ENCODE measurements around the gene MDN1. TPM values are rescaled to one million over a fixed set of nuclear protein-coding genes. Genes with fewer than 3 reads are reported as not detected.

Gene MDN1
- total RNA-seq, 4 donors from 2014 or later: 23.3 to 41.3 (median 24.5) TPM

GRCh38 chr6:89853068-89853467 lies 33.5 kb upstream of the MDN1 start:
- TF ChIP-seq, protein P1, sequence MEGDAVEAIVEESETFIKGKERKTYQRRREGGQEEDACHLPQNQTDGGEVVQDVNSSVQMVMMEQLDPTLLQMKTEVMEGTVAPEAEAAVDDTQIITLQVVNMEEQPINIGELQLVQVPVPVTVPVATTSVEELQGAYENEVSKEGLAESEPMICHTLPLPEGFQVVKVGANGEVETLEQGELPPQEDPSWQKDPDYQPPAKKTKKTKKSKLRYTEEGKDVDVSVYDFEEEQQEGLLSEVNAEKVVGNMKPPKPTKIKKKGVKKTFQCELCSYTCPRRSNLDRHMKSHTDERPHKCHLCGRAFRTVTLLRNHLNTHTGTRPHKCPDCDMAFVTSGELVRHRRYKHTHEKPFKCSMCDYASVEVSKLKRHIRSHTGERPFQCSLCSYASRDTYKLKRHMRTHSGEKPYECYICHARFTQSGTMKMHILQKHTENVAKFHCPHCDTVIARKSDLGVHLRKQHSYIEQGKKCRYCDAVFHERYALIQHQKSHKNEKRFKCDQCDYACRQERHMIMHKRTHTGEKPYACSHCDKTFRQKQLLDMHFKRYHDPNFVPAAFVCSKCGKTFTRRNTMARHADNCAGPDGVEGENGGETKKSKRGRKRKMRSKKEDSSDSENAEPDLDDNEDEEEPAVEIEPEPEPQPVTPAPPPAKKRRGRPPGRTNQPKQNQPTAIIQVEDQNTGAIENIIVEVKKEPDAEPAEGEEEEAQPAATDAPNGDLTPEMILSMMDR (IDR thresholded peaks at IDR 0.05; ENCODE audit: low read depth): no peak

DNA sequence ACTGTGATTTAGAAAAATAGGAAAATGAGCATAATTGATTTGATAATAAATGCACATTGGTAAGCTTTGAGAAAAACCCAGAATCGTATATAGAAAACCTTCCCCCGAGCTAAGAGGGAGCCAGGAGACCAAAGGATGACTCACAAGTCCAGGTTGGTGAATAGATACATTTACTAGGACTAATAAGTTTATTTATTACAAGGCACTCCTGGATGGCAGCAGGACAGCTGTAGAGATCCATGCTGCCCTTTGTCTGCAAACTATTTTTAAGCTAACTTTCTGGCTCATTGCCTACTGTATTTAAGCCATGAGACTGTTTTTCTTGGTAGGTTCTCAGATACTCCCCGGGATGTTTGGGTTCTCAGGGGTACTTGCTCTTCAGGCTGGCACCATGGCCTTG lies 23.5 kb upstream of the MDN1 start:
- TF ChIP-seq, protein P1 (IDR thresholded peaks at IDR 0.05; ENCODE audit: low read depth): no peak

DNA sequence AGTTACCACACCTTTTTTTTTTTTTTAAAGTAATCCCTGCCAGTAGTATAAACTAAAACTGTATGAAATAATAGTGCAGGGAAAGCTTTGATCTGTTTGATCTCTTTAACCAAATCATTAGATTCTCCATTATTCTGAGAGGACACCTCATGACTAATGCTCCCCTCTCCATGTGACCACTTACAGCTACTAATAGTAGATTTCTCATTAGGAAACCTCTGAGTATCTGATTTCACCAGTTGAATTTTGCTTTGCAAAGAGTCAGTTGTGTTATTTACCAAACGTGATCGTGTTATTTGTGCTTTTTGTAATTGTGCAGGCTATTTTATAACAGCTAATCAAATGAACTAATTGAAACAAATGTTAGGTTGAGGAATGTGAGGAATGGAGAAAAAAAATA lies 22.6 kb upstream of the MDN1 start:
- TF ChIP-seq, protein P1 (IDR thresholded peaks at IDR 0.05; ENCODE audit: low read depth): no peak

GRCh38 chr6:89840538-89840937 lies 20.9 kb upstream of the MDN1 start:
- TF ChIP-seq, protein P1 (IDR thresholded peaks at IDR 0.05; ENCODE audit: low read depth): no peak

DNA sequence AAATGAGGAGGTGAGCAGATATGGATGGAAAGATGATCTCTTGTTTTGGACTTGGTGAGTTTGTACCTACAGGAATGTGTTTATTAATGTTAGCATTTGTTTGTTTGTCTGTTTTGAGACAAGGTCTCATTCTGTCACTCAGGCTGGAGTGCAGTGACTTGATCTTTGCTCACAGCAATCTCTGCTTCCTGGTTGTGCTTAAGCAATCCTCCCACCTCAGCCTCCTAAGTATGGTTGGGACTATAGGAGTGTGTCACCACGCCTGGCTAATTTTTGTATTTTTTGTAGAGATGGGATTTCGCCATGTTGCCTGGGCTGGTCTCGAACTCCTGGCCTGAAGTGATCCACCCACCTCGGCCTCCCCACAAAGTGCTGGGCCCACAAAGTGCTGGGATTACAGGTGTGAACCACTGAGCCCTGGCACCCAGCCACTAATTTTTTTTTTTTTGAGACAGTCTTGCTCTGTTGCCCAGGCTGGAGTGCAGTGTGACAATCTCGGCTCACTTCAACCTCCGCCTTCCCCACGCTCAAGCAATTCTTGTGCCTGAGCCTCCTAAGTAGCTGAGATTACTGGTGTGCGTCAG lies 17.1 kb upstream of the MDN1 start:
- TF ChIP-seq, protein P1 (IDR thresholded peaks at IDR 0.05; ENCODE audit: low read depth): no peak

DNA sequence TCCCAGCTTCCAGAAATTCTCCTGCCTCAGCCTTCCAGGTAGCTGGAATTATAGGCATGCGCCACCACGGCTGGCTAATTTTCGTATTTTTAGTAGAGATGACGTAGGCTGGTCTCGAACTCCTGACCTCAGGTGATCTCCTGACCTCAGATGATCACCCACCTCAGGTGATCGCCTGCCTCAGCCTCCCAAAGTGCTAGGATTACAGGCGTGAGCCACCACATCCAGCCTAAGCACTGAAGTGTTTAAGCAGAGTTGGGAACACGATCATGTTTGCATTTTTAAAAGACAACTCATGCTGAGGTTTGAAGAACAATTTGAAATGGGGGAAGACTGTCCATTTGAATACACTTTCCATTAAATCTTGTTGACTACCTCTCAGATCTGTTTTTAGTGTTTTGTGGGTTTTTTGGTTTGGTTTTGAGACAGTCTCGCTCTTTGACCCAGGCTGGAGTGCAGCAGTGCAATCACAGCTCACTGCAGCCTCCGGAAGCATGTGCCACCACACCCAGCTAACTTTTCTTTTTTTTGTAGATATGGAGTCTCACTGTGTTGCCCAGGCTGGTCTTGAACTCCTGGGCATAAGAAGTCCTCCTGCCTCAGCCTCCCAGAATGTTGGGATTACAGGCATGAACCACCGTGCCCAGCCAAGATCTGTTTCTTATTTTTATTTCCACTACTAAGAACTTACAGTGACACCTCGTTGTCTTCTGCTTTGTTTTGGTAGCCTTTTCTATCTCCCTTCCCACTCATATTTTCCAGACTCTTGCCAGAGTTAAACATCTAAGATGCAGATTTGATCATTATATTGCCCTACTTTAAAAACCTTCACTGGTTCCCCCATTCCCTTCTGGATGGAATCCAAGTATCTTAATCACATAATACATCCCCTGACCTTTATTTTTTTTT lies 15.5 kb upstream of the MDN1 start:
- TF ChIP-seq, protein P1 (IDR thresholded peaks at IDR 0.05; ENCODE audit: low read depth): no peak

DNA sequence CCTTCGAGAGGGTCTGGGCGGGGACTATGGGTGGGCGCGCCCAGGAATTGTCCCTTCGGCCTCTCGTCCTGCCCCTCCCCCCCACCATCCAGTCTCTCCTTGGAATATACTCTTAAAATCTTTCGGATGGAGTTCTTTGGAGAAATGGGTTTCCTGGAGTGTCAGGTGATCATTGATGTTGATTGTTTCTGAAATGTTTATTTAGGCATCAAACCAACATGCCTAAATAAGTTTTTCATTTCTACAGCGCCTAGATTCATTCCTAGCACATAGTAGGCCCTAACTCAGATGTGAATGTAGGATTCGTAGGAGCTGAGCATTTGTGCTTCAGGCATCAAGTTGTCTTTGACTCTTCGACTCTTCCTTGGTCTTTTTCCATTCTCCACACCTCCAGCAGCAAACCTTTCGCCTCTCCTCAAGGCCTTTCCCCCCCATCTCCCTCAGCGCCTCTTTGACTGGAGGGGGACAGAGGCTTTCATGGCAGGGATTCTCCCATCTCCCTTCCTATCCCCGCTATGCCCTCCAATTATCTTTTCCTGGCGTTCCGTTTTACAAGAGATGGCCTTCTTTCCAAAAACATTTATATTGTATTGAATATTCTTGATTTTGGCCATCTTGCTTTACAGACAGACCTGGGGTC lies 10.7 kb upstream of the MDN1 start:
- TF ChIP-seq, protein P1 (IDR thresholded peaks at IDR 0.05; ENCODE audit: low read depth): no peak

All from subcutaneous adipose tissue (tissue), 4 donors.